HTR-8/SVneo (cell line): Measurements from ENCODE around the gene LCN12.

Experiments
- DNase-seq: peaks from one replicate; pipeline ENCODE4 v3.0.0; 2011; ENCODE audit warnings: low spot score, mixed read lengths; ENCODE audit not compliant: insufficient read length
- FAIRE-seq: peaks from 2 replicates; lab custom pipeline; 2011; peaks lifted over from hg19 to GRCh38; lab: Jason Lieb, UNC

The LCN12 gene

GRCh38 chr9:136951541-136952320 is at the start of gene LCN12:
TSS of gene LCN12 (plus strand) at chr9:136952273. CDS start at chr9:136952328, 55 bp downstream.
- DNase-seq (no peak), FAIRE-seq (no peak)

GRCh38 chr9:136903041-136903554 is 49.0 kb upstream of the LCN12 start:
- no peak for DNase-seq
- FAIRE-seq = no peak

GRCh38 chr9:136906266-136906665 is 45.8 kb upstream of the LCN12 start:
- FAIRE-seq = no peak

GRCh38 chr9:136907011-136907914 is 44.8 kb upstream of the LCN12 start:
- DNase-seq = no peak
- no peak for FAIRE-seq

More at GRCh38 chr9:136906266-136906665, 45.8 kb upstream of the LCN12 start:
- DNase-seq = no peak

GRCh38 chr9:136910197-136910900 is 41.7 kb upstream of the LCN12 start:
- FAIRE-seq (no peak), DNase-seq (no peak)

- DNase-seq (no peak), FAIRE-seq (no peak)
Measured at GRCh38 chr9:136910901-136911245, 41.2 kb upstream of the LCN12 start.

GRCh38 chr9:136913701-136914438 is 38.2 kb upstream of the LCN12 start:
- DNase-seq = no peak
- no peak for FAIRE-seq

GRCh38 chr9:136915632-136916329 is 36.3 kb upstream of the LCN12 start:
- FAIRE-seq = no peak
- no peak for DNase-seq

GRCh38 chr9:136916330-136917184 is 35.5 kb upstream of the LCN12 start:
- DNase-seq (no peak), FAIRE-seq (no peak)

- DNase-seq = no peak
- FAIRE-seq = no peak
Measured at GRCh38 chr9:136917902-136918301, 34.2 kb upstream of the LCN12 start.

GRCh38 chr9:136920069-136920468 is 32.0 kb upstream of the LCN12 start:
- FAIRE-seq = no peak
- no peak for DNase-seq

GRCh38 chr9:136920734-136921231 is 31.3 kb upstream of the LCN12 start:
- FAIRE-seq = no peak
- DNase-seq = no peak

- FAIRE-seq (no peak), DNase-seq (no peak)
Measured at GRCh38 chr9:136921307-136921706, 30.8 kb upstream of the LCN12 start.

GRCh38 chr9:136921718-136922117 is 30.4 kb upstream of the LCN12 start:
- FAIRE-seq (no peak), DNase-seq (no peak)

GRCh38 chr9:136922540-136922939 is 29.5 kb upstream of the LCN12 start:
- no peak for DNase-seq
- no peak for FAIRE-seq

- FAIRE-seq = no peak
- DNase-seq = no peak
Measured at GRCh38 chr9:136923881-136924280, 28.2 kb upstream of the LCN12 start.

- no peak for FAIRE-seq
- DNase-seq = no peak
Measured at GRCh38 chr9:136925414-136926153, 26.5 kb upstream of the LCN12 start.
